A673 (cell line): ENCODE data around the gene ADAMTSL3.

Experiments used
- EZH2 ChIP-seq: fragments of 200-600 bp; sonication (generic); IDR thresholded peaks from 2 replicates; pipeline ENCODE4 v1.6.1; 2017; ENCODE audit warnings: borderline replicate concordance, low read depth, mild to moderate bottlenecking, mixed read lengths, antibody characterized with exemption, low read length; ENCODE audit not compliant: poor library complexity, severe bottlenecking
- TF ChIP-seq, protein P1 (sequence below): fragments of 300-800, 200-600 bp; sonication (generic); conservative IDR thresholded peaks from 2 replicates; pipeline ENCODE4 v1.5.1; 2017; ENCODE audit warnings: low read depth, mild to moderate bottlenecking, antibody characterized with exemption, low read length, moderate library complexity, mixed read lengths

DNA sequence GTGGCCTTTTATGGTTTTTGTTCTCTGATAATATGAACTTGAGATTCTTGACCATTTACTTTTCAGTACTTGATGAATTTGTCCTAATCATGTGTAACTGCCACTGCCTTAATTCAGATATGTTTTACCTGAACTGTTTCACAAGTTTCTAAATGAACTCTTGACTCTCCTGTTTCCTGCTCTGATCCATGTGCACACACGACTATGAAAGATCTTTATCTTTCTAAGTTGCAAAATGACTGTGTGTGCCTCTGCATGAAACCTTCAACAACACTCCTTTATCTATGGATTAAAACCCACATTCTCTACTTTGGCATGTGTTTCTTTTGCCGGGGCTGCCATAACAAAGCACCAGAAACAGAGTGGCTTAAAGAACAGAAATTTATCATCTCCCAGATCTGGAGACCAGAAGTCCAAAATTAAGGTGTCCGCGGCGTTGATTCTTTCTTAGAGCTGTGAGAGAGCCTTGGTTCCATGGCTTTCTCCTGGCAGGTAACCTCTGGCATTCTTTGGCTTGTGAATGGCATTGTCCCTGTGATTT, 275.0 kb downstream of the ADAMTSL3 start:
- TF ChIP-seq, protein P1, sequence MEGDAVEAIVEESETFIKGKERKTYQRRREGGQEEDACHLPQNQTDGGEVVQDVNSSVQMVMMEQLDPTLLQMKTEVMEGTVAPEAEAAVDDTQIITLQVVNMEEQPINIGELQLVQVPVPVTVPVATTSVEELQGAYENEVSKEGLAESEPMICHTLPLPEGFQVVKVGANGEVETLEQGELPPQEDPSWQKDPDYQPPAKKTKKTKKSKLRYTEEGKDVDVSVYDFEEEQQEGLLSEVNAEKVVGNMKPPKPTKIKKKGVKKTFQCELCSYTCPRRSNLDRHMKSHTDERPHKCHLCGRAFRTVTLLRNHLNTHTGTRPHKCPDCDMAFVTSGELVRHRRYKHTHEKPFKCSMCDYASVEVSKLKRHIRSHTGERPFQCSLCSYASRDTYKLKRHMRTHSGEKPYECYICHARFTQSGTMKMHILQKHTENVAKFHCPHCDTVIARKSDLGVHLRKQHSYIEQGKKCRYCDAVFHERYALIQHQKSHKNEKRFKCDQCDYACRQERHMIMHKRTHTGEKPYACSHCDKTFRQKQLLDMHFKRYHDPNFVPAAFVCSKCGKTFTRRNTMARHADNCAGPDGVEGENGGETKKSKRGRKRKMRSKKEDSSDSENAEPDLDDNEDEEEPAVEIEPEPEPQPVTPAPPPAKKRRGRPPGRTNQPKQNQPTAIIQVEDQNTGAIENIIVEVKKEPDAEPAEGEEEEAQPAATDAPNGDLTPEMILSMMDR, result no peak
- no peak for TF ChIP-seq EZH2
